GM10847 (cell line): ENCODE data around the gene RPL5.

ENCODE experiments used
- POLR2A ChIP-seq: IDR thresholded peaks from 2 replicates; pipeline ENCODE4 v1.6.1; 2011; ENCODE audit not compliant: insufficient read length; ENCODE audit errors: extremely low read depth

RPL5 gene

DNA sequence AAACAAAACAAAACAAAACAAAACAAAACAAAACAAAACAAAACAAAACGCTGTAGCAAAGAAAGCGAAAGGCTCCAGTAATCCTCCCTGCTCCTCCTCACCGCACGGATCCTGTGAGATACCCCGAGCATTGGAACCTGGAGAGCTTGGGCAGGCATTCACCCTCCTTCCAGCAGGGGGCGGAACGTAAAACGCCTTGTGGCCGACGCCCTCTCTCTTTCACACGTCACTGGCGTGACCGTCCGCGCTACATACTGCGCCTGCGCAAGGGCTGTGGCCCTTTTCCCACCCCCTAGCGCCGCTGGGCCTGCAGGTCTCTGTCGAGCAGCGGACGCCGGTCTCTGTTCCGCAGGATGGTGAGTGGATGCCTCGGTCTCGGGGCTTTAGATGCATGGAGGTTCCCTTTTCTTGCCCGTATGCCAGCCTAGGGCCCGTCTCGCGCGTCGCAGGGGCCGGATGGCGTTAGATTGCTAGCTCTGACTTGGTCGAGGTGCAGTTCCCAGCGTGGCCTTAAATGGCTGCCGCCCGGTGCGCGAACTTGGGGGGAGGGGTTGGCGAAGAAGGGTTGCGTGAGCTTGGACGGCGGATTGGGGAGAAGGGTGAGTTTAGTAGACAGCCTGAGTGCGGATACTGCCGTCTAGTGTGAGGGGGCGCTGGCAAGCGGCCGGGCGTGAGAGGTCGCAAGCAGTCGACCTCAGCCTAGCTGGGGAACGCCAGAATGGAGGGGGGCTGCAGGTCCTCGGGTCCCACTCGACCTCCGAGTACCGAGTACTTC lies at the start of gene RPL5:
Gene RPL5 (plus strand): TSS at position 279 of the 775 bp plus-strand sequence. CDS start 75 bp downstream, at position 354.
- peak; percentile 99 for TF ChIP-seq POLR2A

GRCh38 chr1:92784021-92784638 lies 47.7 kb upstream of the RPL5 start:
- no peak for TF ChIP-seq POLR2A

- TF ChIP-seq POLR2A, result no peak
Observed at GRCh38 chr1:92784639-92785500, 47.0 kb upstream of the RPL5 start, which contains the start of gene EVI5. Gene EVI5 (minus strand): TSS chr1:92785108. CDS start chr1:92736546, 48,562 bp downstream.

GRCh38 chr1:92786111-92786901 lies 45.5 kb upstream of the RPL5 start:
- TF ChIP-seq POLR2A, result no peak

GRCh38 chr1:92790081-92790480 lies 41.8 kb upstream of the RPL5 start:
- no peak for TF ChIP-seq POLR2A

DNA sequence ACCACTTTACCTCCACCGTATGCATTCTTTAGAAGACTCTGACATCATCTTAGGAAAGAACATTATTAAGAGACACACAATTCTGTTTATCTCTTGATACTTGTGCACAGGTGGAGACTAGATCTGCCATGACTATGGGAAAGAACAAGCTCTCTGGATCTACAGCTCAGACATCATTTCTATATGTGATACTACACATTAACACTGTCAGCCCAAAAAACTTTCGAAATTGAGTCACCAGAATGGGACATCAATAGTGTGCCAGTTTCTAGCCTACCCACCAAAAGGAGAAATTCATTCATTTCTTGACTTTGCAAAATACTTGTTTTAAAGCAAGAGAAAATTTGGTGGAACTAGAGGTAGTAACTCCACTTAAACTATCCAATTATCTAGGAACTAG lies 41.0 kb upstream of the RPL5 start:
- no peak for TF ChIP-seq POLR2A

GRCh38 chr1:92791487-92792066 lies 40.3 kb upstream of the RPL5 start:
- TF ChIP-seq POLR2A, result no peak

DNA sequence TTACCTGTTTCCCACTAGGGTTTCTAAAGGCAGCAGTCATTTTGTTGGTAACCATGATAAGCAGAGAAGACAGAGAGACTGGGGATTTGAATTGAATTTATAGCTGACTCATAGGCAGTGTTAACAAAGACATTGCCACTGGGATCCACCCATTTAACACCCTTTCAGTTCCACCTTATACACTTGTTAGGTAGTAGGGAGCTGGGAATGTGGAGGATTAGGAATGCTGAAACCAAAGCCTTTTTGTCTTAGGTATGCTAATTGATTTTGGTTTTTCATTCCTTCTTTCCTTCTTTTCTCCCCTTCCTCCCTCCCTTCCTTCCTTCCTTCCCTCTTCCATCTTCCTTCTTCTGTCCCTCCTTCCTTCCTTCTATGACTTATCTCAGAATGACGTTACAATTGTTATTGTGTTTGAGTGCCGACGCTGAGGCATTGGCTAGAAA lies 39.5 kb upstream of the RPL5 start:
- no peak for TF ChIP-seq POLR2A

DNA sequence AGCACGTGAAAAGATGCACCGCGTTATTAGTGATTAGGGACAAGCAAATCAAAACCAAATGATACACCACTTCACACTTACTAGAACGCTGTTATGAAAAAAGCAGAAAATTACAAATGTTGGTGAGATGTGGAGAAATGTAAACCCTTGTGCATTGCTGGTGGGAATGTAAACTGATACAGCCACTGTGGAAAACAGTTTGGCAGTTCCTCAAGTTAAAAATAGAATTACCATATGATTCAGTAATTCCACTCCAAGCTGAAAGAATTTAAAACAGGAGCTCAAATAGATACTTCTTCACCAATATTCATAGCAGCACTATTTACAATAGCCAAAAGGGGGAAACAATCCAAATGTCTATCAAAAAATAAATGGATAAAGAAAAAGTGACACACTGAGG lies 36.7 kb upstream of the RPL5 start:
- no peak for TF ChIP-seq POLR2A

- no peak for TF ChIP-seq POLR2A
Observed at GRCh38 chr1:92797297-92797696, 34.5 kb upstream of the RPL5 start.

GRCh38 chr1:92797961-92798360 lies 33.9 kb upstream of the RPL5 start:
- no peak for TF ChIP-seq POLR2A

DNA sequence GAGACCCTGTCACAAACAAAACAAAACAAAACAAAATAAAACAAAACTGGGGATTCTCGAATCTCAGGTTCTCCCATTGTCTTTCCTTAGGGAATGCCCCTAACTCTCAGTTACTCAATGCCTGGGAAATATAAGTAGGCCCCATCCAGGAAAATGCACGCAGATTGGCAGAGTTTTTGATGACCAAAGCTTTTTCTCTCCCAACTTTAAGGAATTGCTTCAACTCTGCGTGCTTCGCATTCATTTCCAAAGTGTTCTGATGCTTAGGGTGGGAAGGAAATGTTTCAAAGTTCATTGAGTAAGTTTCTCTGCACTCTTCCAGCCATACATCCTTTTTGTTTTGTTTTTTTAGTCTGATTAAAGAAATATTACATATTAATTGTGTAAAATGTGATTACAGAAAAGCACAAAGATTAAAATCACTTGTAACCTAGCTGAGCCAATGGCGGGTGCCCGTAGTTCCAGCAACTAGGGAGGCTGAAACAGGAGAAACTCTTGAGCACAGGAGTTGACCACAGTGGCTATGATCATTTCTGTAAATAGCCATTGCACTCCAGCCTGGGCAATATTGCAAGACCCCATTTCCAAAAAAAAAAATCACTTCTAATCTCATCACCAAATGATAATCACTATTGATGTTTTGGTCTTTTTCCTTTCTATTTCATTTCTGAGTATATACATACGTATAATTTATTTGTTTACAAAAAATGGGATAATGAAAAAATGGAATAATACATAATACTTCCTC lies 28.5 kb upstream of the RPL5 start:
- no peak for TF ChIP-seq POLR2A

DNA sequence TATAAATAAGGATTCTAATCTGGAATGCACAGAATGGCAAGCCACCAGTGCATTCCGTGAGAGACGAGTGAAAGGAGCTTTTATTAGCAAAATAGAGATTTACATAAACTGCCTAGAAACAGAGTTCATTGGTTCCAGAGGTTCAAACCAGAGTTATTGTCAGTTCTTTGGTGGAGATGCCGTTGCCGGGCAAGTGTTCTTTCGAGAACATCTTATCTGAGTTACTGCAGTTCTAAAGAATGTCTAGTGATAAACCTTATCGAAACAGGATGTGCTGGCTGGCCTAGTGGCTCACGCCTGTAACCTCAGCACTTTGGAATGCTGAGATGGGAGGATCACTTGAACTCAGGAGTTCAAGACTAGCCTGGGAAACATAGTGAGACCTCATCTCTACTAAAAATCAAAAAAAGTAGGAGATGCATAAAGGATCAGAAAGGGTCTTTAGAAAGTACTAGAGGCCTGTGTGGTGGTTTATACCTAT lies 27.1 kb upstream of the RPL5 start:
- no peak for TF ChIP-seq POLR2A

DNA sequence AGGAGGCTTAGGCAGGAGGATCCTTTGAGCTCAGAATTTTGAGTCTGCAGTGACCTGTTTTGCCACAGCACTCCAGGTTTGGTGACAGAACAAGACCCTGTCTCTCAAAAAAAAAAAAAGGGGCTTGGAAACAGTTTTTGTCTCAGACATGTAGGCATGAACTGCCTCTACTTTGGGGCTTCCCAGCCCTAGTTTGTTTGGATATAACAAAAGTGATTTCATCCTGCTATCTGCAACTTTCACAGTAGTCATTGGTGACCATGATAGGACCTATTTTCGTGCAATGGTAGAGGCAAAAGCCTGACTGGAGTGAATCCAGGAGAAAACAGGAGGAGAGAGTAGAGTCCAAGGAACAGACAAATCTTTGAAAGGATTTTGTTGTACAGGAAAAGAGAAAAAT lies 26.6 kb upstream of the RPL5 start:
- TF ChIP-seq POLR2A, result no peak
